Activated T-cell treated with anti-CD3 and anti-CD28 coated beads for 48 hours (primary cell): ENCODE results near the gene STARD8.

Source experiments
- DNase-seq: peaks from one replicate; pipeline ENCODE4 v3.0.0-alpha.2; 2020; ENCODE audit warnings: low read depth

STARD8 gene

GRCh38 chrX:68749426-68749825 is 102.0 kb downstream of the STARD8 start:
- DNase-seq, result no peak

GRCh38 chrX:68750316-68750715 is 102.8 kb downstream of the STARD8 start:
- no peak for DNase-seq

GRCh38 chrX:68751372-68751771 is 103.9 kb downstream of the STARD8 start:
- no peak for DNase-seq

- no peak for DNase-seq
These were observed 105.8 kb downstream of the STARD8 start for GRCh38 chrX:68753218-68753617.

GRCh38 chrX:68754406-68754805 is 106.9 kb downstream of the STARD8 start:
- no peak for DNase-seq

GRCh38 chrX:68755616-68756125 is 108.2 kb downstream of the STARD8 start:
- no peak for DNase-seq

GRCh38 chrX:68757331-68757730 is 109.9 kb downstream of the STARD8 start:
- DNase-seq, result no peak

GRCh38 chrX:68757731-68758130 is 110.3 kb downstream of the STARD8 start:
- no peak for DNase-seq

- DNase-seq, result no peak
These were observed 111.2 kb downstream of the STARD8 start for GRCh38 chrX:68758671-68759070.

GRCh38 chrX:68761086-68761485 is 113.6 kb downstream of the STARD8 start:
- no peak for DNase-seq

- no peak for DNase-seq
These were observed 115.3 kb downstream of the STARD8 start for GRCh38 chrX:68762766-68763165.

- DNase-seq, result no peak
These were observed 116.0 kb downstream of the STARD8 start for GRCh38 chrX:68763481-68763880.
